K562 (cell line): ENCODE results near the gene PAN3. TPM values are rescaled to one million over a fixed set of nuclear protein-coding genes. Genes with fewer than 3 reads are reported as not detected.

Source experiments
- ATAC-seq: fragments of 200-7000 bp; cut with Tn5 transposase; 3 replicates; pipeline ENCODE4 v1.9.1; 2020; ENCODE audit warnings: moderate library complexity
- BruUV-seq: library from RNA; stranded (reverse); fragments of 400-500 nt; replicated peaks from 2 replicates; lab custom pipeline; 2021; lab: Mats Ljungman, UMichigan
- CTCF ChIA-PET: fragments of 300-600 bp; formaldehyde crosslinking; extraction: SDS; loops from one replicate; lab custom pipeline; 2021; ENCODE audit warnings: low intra/inter-chr PET ratio; lab: Yijun Ruan, JAX
- POLR2A ChIA-PET: fragments of 300-600, 350-650 bp; sonication (Branson Sonifier 250); formaldehyde crosslinking; extraction: SDS; loops from one replicate; lab custom pipeline; 2021; ENCODE audit warnings: antibody characterized with exemption, inconsistent platforms; lab: Yijun Ruan, JAX
- DNase-seq, 4 experiments: peaks; one replicate each; pipeline versions ENCODE4 v3.0.0 to v3.0.0-alpha.2; 2011 to 2018; ENCODE audit warnings: low spot score in 3 of 4, mixed read lengths in 3 of 4; ENCODE audit errors: extremely low read depth in 1 of 4
- FAIRE-seq: peaks from 2 replicates; lab custom pipeline; 2011; peaks lifted over from hg19 to GRCh38; lab: Jason Lieb, UNC
- H2AFZ ChIP-seq: 2 replicates; pipeline ENCODE4 v1.6.0; 2011; ENCODE audit warnings: low read depth, low read length, control low read depth, inconsistent platforms
- H3K27ac ChIP-seq: fragments of 200-600 bp; 3 replicates; pipeline ENCODE4 v1.8.0; 2011; ENCODE audit warnings: low read depth, mild to moderate bottlenecking, control low read depth, inconsistent platforms, low read length, moderate library complexity, mixed read lengths; ENCODE audit errors: extremely low read depth
- H3K27me3 ChIP-seq, 2 experiments: fragments of 300-600 bp in 1 of 2; 2 replicates in 1 of 2; 3 replicates in 1 of 2; pipeline versions ENCODE4 v1.6.0 to v1.8.0; 2011; ENCODE audit warnings: inconsistent platforms in 2 of 2, low read length in 2 of 2, mild to moderate bottlenecking in 1 of 2, mixed read lengths in 1 of 2, moderate library complexity in 1 of 2; ENCODE audit not compliant: control insufficient read depth in 2 of 2, insufficient read depth in 2 of 2
- H3K36me3 ChIP-seq: fragments of 300-600 bp; 3 replicates; pipeline ENCODE4 v1.8.0; 2011; ENCODE audit warnings: mild to moderate bottlenecking, low read length, inconsistent platforms; ENCODE audit not compliant: control insufficient read depth, insufficient read depth
- H3K4me1 ChIP-seq, 2 experiments: fragments of 200-600 bp in 1 of 2; replicated peaks in 1 of 2; 2 replicates in 1 of 2; 3 replicates in 1 of 2; pipeline versions ENCODE4 v1.5.1 to v1.8.0; 2011; ENCODE audit warnings: inconsistent platforms in 2 of 2, low read length in 2 of 2, mild to moderate bottlenecking in 1 of 2, mixed read lengths in 1 of 2, moderate library complexity in 1 of 2; ENCODE audit not compliant: control insufficient read depth in 2 of 2, insufficient read depth in 2 of 2
- H3K4me2 ChIP-seq: 2 replicates; pipeline ENCODE4 v1.6.1; 2011; ENCODE audit warnings: low read length, control low read depth, inconsistent platforms, mixed read lengths; ENCODE audit not compliant: insufficient read depth
- H3K4me3 ChIP-seq: fragments of 200-600 bp; sonication (generic), shearing (Covaris generic); 2 replicates; pipeline ENCODE4 v1.5.1; 2016; ENCODE audit warnings: control low read depth, inconsistent platforms
- H3K79me2 ChIP-seq: fragments of 200-600 bp; 3 replicates; pipeline ENCODE4 v1.8.0; 2011; ENCODE audit warnings: low read length, inconsistent platforms; ENCODE audit not compliant: control insufficient read depth, insufficient read depth
- H3K9ac ChIP-seq, 2 experiments: 2 replicates each; pipeline versions ENCODE4 v1.6.0 to v1.6.1; 2011; ENCODE audit warnings: low read depth in 2 of 2, low read length in 2 of 2, control low read depth in 1 of 2, inconsistent platforms in 1 of 2, mild to moderate bottlenecking in 1 of 2, mixed read lengths in 1 of 2; ENCODE audit not compliant: insufficient read depth in 1 of 2
- H3K9me1 ChIP-seq: one replicate; pipeline ENCODE4 v1.6.0; 2011; ENCODE audit warnings: inconsistent platforms, mild to moderate bottlenecking, low read length, moderate library complexity; ENCODE audit not compliant: control insufficient read depth, insufficient read depth
- H3K9me3 ChIP-seq: replicated peaks from 2 replicates; pipeline ENCODE4 v1.5.1; 2011; ENCODE audit warnings: low read depth, low read length, inconsistent platforms; ENCODE audit not compliant: control insufficient read depth, insufficient read depth
- H4K20me1 ChIP-seq: replicated peaks from 2 replicates; pipeline ENCODE4 v1.6.1; 2011; ENCODE audit warnings: low read length, inconsistent platforms, mixed read lengths; ENCODE audit not compliant: control insufficient read depth, insufficient read depth
- ETV6 ChIP-seq, 3 experiments: fragments of 150-350 bp in 1 of 3; sonication (generic) in 1 of 3; formaldehyde crosslinking in 1 of 3; IDR thresholded peaks; 2 replicates each; pipeline versions ENCODE4 v1.6.1 to v1.8.0; 2014 to 2022; ENCODE audit warnings: borderline replicate concordance in 2 of 3, low read depth in 2 of 3, antibody characterized with exemption in 1 of 3, low read length in 1 of 3, mild to moderate bottlenecking in 1 of 3, missing genetic modification reagents in 1 of 3
- NFIC ChIP-seq: fragments of 450-650 bp; IDR thresholded peaks from 2 replicates; pipeline ENCODE4 v1.6.1; 2017; ENCODE audit warnings: mild to moderate bottlenecking, inconsistent platforms
- TBP ChIP-seq: optimal IDR thresholded peaks from 2 replicates; pipeline ENCODE3; 2011; ENCODE audit warnings: low read depth, low read length, improper control_type of control experiment
- ZNF121 ChIP-seq: sonication (generic); formaldehyde crosslinking; conservative IDR thresholded peaks from 2 replicates; pipeline ENCODE4 v1.8.0; 2022; ENCODE audit warnings: missing genetic modification reagents
- ZNF445 ChIP-seq: fragments of 250-450 bp; sonication (Bioruptor Pico); IDR thresholded peaks from 2 replicates; pipeline ENCODE4 v1.4.0; 2020; ENCODE audit warnings: low read depth, mild to moderate bottlenecking, moderate library complexity
- ZNF764 ChIP-seq: fragments of 250-450 bp; sonication (Bioruptor Pico); IDR thresholded peaks from 2 replicates; pipeline ENCODE4 v1.4.0; 2020; ENCODE audit warnings: low read depth, mild to moderate bottlenecking, moderate library complexity
- ZNF766 ChIP-seq: fragments of 200-800 bp; sonication (Bioruptor generic); conservative IDR thresholded peaks from 2 replicates; pipeline ENCODE4 v1.6.1; 2016; ENCODE audit warnings: missing genetic modification characterization, missing compliant biosample characterization
- ZSCAN32 ChIP-seq: fragments of 450-650 bp; formaldehyde crosslinking; IDR thresholded peaks from 2 replicates; pipeline ENCODE4 v1.4.0; 2020; ENCODE audit warnings: mild to moderate bottlenecking, moderate library complexity
- WGBS: fragments of 100-300 bp; shearing (Covaris generic); methylation state at CpG from one replicate; pipeline ENCODE4 v1.1.6; 2016; ENCODE audit warnings: low coverage, mixed read lengths; ENCODE audit not compliant: insufficient coverage; ENCODE audit errors: missing lambda C conversion rate; 5-methylcytosine and 5-hydroxymethylcytosine counted together
- in situ Hi-C: fragments of 300-500 bp; cut with MboI; formaldehyde crosslinking; loops from 4 replicates; pipeline ENCODE4 v1.15.0; 2018; ENCODE audit warnings: inconsistent platforms, mixed read lengths
- intact Hi-C: fragments of 100-400 bp; cut with micrococcal nuclease; formaldehyde crosslinking; loops from 2 replicates; pipeline ENCODE4 v1.14.2; 2022
- polyA plus RNA-seq, 8 experiments: library from polyadenylated mRNA; depleted of rRNA in 4 of 8; stranded (reverse) in 5 of 8; unstranded in 3 of 8; fragments of >200 nt; fragmentation: Nextera tagmentation in 2 of 8; fragmentation: Illumina TruSeq in 1 of 8; extraction: Ambion mirVana in 2 of 8; extraction: Trizol in 1 of 8; gene quantifications; 2 replicates each; pipeline versions ENCODE4 v1.2.1 to v1.2.3, GENCODE V29; 2011 to 2014; ENCODE audit warnings: inconsistent platforms in 1 of 8, missing spikeins in 1 of 8
- total RNA-seq, 7 experiments: library from RNA; depleted of rRNA in 6 of 7; stranded (reverse); fragments of >200 nt in 6 of 7; fragmentation: Illumina TruSeq in 2 of 7; extraction: Trizol in 2 of 7; gene quantifications; 2 replicates each; pipeline versions ENCODE4 v1.2.1 to v1.2.3, GENCODE V29; 2011 to 2021; ENCODE audit warnings: low replicate concordance in 1 of 7
- TF ChIP-seq, protein P1 (sequence below): fragments of 450-650 bp; IDR thresholded peaks from 2 replicates; pipeline ENCODE4 v1.7.1; 2018; ENCODE audit warnings: mild to moderate bottlenecking, low read depth; ENCODE audit not compliant: partially characterized antibody
- TF ChIP-seq, protein P2 (sequence below), 2 experiments: fragments of 450-650 bp; IDR thresholded peaks; 2 replicates each; pipeline ENCODE4 v1.6.1; 2016; ENCODE audit warnings: mild to moderate bottlenecking in 2 of 2, borderline replicate concordance in 1 of 2, low read depth in 1 of 2, moderate library complexity in 1 of 2
- TF ChIP-seq, protein P3 (sequence below): fragments of 250-450 bp; sonication (Bioruptor Pico); IDR thresholded peaks from 2 replicates; pipeline ENCODE4 v1.9.0; 2021; ENCODE audit warnings: mild to moderate bottlenecking

PAN3 gene
- total and polyA plus RNA-seq, 9 of the 15 experiments (the other 6 are each of a cell fraction or from before 2014, with no cell fraction given): 7.2 to 19.9 (median 11.6) TPM

DNA sequence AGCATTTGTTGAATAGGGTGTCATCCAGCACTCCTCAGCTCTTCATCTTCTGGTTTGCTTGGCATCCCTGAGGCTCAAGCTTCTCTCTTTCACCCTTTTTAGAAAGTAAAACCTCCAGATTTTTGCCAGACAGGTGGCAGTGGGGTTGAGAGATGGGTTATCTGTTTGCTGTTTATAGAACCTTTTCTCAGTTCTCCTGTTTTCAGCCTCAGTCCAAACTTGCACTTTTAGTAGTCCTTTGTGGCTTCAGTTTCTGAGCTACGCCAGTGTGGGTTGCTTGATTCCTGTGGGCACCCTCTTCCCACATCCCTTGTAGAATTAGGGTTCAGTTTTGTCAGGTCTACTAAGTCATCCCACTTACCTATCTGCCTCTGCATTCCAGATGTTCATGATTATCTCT, 147.9 kb downstream of the PAN3 start:
- intact Hi-C loops (no loop called here), in situ Hi-C loops (no loop called here)
- ChIA-PET CTCF (no interaction called here), POLR2A (no interaction called here)
- ATAC-seq (no peak), FAIRE-seq (no peak), DNase-seq (no peak)
- no peaks in the 10 kb centered on the region for H3K27me3 ChIP-seq
- 91% methylated on average over 1 of the region's 1 CpG for WGBS
- peaks cover 40% of the 10 kb centered on the region; the same call in 2 of the 3 replicates for H3K36me3 ChIP-seq
- no TSS peak for BruUV-seq
- H3K79me2 ChIP-seq: no peaks in the 10 kb centered on the region
- H3K4me1 ChIP-seq: no peaks in the 10 kb centered on the region
- H3K27ac ChIP-seq: no peak overlapping the region
- no peak overlapping the region for H2AFZ ChIP-seq
- no peak overlapping the region for H3K9ac ChIP-seq
- H3K4me3 ChIP-seq: no peak overlapping the region
- no peaks in the 10 kb centered on the region for H3K9me1 ChIP-seq
- no peak overlapping the region for H3K4me2 ChIP-seq
- H3K9me3 ChIP-seq: no peaks in the 10 kb centered on the region
- no peaks in the 10 kb centered on the region for H4K20me1 ChIP-seq
- TF ChIP-seq ZNF766 (CRISPR knock-in tag) (no peak), ZNF445 (CRISPR knock-in tag) (no peak), NFIC (no peak), ZSCAN32 (CRISPR knock-in tag) (no peak), ETV6 (IDR thresholded peaks at IDR 0.05; ENCODE audit: borderline replicate concordance in 1 of 2, low read depth in 2 of 2, low read length in 1 of 2) (no peak), ETV6 (CRISPR knock-in tag; IDR thresholded peaks at IDR 0.05; ENCODE audit: borderline replicate concordance) (no peak), ZNF764 (CRISPR knock-in tag) (no peak), ZNF121 (CRISPR knock-in tag) (no peak), TBP (no peak)
- TF ChIP-seq, protein P1, sequence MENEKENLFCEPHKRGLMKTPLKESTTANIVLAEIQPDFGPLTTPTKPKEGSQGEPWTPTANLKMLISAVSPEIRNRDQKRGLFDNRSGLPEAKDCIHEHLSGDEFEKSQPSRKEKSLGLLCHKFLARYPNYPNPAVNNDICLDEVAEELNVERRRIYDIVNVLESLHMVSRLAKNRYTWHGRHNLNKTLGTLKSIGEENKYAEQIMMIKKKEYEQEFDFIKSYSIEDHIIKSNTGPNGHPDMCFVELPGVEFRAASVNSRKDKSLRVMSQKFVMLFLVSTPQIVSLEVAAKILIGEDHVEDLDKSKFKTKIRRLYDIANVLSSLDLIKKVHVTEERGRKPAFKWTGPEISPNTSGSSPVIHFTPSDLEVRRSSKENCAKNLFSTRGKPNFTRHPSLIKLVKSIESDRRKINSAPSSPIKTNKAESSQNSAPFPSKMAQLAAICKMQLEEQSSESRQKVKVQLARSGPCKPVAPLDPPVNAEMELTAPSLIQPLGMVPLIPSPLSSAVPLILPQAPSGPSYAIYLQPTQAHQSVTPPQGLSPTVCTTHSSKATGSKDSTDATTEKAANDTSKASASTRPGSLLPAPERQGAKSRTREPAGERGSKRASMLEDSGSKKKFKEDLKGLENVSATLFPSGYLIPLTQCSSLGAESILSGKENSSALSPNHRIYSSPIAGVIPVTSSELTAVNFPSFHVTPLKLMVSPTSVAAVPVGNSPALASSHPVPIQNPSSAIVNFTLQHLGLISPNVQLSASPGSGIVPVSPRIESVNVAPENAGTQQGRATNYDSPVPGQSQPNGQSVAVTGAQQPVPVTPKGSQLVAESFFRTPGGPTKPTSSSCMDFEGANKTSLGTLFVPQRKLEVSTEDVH: no peak
- TF ChIP-seq, protein P2, sequence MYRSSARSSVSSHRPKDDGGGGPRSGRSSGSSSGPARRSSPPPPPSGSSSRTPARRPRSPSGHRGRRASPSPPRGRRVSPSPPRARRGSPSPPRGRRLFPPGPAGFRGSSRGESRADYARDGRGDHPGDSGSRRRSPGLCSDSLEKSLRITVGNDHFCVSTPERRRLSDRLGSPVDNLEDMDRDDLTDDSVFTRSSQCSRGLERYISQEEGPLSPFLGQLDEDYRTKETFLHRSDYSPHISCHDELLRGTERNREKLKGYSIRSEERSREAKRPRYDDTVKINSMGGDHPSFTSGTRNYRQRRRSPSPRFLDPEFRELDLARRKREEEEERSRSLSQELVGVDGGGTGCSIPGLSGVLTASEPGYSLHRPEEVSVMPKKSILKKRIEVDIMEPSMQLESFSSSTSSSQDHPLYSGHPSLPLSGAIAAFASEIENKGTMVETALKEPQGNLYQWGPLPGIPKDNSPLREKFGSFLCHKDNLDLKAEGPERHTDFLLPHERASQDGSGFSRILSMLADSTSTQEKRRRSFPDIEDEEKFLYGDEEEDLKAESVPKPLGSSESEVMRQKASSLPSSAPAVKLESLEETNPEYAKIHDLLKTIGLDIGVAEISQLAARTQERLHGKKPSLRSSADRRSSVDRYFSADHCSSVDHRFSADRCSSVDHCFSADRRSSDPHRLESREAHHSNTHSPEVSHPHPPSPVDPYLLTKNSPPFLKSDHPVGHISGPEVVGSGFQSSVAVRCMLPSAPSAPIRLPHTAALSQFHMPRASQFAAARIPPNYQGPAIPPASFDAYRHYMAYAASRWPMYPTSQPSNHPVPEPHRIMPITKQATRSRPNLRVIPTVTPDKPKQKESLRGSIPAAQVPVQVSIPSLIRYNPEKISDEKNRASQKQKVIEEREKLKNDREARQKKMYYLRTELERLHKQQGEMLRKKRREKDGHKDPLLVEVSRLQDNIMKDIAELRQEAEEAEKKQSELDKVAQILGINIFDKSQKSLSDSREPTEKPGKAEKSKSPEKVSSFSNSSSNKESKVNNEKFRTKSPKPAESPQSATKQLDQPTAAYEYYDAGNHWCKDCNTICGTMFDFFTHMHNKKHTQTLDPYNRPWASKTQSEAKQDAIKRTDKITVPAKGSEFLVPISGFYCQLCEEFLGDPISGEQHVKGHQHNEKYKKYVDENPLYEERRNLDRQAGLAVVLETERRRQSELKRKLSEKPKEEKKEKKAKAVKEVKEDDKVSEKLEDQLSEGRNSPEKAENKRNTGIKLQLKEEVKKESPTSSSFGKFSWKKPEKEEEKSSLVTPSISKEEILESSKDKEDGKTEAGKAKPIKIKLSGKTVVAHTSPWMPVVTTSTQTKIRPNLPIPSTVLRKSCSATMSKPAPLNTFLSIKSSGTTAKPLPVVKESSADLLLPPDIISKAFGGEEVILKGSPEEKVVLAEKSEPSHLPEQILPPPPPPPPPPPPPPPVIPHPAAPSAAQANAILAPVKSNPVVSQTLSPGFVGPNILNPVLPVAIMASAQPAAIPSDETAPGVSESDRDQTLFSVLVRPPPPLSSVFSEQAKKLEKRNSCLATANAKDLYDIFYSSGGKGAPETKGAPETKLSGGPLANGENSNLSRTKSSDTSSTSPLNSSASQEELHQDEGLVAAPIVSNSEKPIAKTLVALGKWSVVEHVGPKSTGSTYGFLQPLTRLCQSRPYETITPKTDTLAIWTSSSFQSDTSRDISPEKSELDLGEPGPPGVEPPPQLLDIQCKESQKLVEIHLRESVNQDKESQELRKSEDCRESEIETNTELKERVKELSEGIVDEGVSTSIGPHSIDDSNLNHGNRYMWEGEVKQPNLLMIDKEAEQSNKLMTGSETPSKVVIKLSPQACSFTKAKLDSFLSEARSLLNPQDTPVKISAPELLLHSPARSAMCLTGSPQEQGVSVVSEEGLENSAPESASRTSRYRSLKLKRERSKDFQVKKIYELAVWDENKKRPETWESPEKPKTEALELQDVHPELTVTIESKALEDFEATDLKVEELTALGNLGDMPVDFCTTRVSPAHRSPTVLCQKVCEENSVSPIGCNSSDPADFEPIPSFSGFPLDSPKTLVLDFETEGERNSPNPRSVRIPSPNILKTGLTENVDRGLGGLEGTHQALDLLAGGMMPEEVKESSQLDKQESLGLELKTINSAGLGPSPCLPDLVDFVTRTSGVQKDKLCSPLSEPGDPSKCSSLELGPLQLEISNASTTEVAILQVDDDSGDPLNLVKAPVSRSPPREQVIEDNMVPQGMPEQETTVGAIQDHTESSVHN (IDR thresholded peaks at IDR 0.05; ENCODE audit: borderline replicate concordance in 1 of 2, low read depth in 1 of 2): no peak
- TF ChIP-seq, protein P3, sequence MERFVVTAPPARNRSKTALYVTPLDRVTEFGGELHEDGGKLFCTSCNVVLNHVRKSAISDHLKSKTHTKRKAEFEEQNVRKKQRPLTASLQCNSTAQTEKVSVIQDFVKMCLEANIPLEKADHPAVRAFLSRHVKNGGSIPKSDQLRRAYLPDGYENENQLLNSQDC (CRISPR knock-in tag): no peak
